HTERT RPE-1 (cell line): ENCODE measurements around the gene TLE5.

ENCODE experiments used
- in situ Hi-C: fragments of 300-500 bp; cut with MboI; formaldehyde crosslinking; loops from 4 replicates; pipeline ENCODE4 v1.14.3; 2020; ENCODE audit warnings: low sequenced_read_pairs

The TLE5 gene, protein sequence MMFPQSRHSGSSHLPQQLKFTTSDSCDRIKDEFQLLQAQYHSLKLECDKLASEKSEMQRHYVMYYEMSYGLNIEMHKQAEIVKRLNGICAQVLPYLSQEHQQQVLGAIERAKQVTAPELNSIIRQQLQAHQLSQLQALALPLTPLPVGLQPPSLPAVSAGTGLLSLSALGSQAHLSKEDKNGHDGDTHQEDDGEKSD

DNA sequence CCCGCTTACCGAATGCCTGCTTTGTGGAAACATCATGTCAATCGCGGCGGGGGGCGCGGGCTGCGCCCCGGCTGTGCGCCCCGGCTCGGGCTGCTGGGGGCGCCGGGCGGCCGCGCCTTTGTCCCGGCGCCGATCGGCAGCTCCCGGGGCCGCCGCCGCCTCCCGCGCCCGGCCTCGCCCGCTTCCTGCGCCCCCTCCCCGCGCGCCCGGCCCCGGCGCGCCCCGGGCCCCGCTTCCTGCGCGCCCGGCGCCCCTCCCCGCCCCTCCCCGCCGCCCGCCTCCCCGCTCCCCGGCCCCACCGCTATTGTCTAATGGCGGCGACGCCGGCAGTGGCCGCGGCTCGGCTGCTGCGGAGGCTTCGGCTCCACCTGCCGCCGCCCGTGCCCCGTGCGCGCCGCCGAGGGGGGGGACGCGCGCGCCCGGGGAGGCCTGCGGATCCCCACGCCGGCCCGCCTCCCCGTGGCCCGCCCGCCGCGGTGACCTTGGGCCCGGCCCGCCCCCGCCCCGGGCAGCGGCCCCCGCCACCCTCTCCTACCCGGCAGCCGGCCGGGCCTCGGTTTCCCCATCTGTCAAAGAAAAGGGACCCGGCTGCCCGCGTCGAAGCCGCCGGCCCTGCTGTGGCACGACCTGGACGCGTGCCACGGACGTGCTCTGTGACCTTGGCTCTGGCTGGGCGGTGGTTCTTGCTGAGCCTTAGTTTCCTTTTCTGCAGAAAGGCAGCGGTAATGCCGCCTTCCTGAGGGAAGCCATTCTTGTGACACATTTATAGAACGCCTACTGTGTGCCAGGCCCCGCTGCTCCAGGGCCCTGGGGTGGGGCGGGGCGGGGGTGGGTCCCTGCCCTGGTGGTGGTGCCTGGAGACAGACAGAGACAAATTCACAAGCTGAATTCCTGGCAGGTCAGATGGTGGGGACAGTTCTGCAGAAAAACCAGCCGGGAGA lies at the start of gene TLE5:
Gene TLE5 (minus strand): TSS at position 331 of the 941 bp plus-strand sequence. CDS start 295 bp downstream, at position 36.
- in situ Hi-C loops, result no loop called here

GRCh38 chr19:3111586-3112247 lies 49.4 kb upstream of the TLE5 start:
- in situ Hi-C loops, result no loop called here

- in situ Hi-C loops, result no loop called here
These were observed 48.0 kb upstream of the TLE5 start for GRCh38 chr19:3110126-3110825.

DNA sequence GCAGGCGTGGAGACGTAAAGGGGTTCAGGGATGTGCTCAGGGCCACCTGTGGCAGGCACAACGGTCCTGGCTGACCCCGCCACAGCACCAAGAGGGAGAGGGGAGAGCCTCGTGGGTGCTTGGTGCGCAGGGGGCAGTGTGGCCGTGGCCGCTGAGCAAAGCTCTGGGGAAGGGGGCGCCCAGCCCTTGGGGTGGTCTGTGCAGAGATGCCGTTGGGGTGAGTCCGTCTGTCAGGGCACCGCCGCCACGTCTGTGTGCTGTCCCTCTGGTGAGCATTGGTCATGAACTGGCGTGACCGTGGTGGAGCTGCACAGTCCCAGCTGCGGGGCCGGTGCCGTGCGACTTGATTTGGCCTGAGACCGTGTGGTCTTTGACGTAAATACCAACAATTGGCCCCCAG lies 47.2 kb upstream of the TLE5 start:
- in situ Hi-C loops, result no loop called here

GRCh38 chr19:3108775-3109174 lies 46.5 kb upstream of the TLE5 start:
- in situ Hi-C loops, result no loop called here

DNA sequence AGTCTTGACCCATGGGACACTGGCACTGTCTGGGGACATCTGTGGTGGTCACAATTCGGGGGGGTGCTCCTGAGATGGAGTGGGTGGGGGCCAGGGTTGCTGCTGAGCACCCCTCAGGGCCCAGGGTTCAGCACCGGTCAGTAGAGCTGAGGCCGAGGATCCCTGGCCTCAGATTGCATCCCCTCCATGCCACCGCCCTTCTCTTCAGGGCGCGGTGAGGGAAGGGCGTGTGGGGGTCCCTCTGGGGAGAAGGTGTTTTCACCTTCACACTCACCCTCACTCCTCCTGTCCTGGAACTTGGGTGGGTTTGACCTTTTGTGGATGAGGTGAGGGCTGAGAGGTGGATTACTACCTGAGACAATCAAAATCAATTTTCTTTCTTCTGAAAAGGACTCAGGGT lies 45.4 kb upstream of the TLE5 start:
- in situ Hi-C loops, result no loop called here

DNA sequence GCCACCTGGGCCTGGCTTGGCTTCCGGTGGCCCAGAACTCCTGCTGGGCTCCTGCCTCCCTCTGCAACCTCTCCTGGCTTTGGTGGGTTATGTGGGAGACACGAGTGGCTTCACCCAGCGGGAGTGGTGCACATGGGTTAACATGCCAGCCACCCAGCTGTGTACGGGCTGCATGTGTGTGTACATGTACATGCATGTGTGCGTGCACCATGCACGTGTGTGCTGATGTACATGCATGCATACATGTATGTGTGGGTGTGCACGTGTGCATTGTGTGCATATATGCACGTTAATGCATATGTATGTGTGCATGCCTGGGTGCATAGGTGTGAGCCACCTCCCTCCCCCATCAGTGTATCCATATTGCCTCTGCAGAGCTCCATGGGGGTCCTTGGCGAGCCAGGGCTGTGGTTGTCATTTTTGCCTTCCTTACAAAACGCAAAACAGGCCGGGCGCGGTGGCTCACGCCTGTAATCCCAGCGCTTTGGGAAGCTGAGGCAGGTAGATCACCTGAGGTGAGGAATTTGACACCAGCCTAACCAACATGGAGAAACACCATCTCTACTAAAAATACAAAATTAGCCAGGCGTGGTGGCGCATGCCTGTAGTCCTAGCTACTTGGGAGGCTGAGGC lies 44.3 kb upstream of the TLE5 start:
- in situ Hi-C loops, result no loop called here

DNA sequence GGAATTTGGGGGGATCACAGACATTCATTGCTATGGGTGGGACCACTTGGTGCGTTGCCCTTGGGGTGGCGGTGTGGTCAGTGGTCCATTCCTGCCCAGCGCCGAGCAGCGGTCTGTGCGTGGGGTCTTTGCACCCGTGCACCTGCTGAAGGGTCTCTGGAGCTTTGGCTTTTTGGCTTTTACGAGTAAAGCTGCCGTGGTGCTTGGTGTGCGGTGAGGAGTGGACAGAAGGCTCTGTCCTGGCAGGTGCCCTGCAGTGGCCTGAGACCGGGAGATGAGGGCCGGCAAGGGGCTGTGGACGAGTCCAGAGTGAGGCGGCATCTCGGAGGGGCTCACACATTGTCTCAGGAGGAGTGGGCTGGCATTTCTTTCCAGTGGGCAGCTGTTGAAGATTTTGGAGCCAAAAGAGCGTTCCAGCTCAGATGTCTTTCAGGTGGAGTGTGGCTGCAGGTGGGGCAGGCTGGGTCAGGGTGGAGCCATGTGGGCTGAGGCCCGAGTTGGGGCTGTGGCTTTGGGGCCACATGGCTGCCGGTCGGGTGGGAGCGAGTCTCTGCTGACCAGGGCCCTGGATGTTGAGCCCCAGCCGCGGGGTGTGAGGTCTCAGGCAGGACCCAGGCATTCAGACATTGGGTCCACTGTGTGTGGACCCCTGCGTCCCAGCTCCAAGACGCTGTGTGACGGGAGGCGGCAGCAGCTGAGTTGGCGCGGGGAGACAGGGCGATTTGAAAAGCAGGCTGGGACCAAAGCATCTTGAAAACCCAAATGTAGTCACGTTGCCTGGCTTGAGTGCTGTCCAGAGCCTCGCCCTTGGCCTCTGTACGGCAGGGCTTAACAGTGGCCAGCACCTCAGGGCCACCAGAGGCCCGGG lies 43.6 kb upstream of the TLE5 start:
- in situ Hi-C loops, result no loop called here

DNA sequence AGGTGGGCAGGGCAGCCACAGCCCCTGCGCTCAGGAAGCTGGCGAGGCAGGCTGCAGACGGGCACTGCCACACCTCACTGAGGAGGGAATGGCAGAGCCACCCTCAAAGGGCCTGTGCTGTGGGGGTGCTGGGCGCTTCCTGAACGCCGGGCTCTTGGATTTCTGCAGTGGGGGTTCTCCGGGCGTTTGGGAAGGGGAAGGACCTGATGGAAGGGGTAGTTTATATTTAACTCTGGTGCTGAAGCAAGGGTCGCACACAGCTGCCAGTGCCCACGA lies 42.4 kb upstream of the TLE5 start:
- in situ Hi-C loops, result no loop called here

GRCh38 chr19:3102239-3103140 lies 40.2 kb upstream of the TLE5 start:
- in situ Hi-C loops, result no loop called here

GRCh38 chr19:3100747-3101730 lies 38.7 kb upstream of the TLE5 start:
- in situ Hi-C loops, result no loop called here

DNA sequence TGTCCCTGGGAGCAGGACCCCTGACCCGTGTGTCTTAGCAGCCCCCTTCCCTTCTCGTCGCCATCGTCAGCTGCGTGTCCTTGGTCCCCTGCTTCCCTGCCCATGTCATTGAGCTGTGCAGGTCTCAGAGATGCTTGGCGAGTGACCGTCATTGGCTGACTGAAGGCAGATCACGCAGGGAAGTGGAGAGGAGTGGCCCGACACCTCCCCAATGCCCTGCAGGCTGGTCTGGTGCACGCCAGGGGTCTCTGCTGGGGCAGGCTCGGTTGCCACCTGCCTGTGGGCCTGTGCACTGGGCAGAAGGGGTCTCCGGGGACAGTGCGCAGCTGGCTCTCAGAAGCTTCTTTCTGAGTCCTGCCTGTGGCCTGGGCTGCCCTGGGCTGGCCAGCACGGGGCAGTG lies 38.0 kb upstream of the TLE5 start:
- in situ Hi-C loops, result no loop called here

DNA sequence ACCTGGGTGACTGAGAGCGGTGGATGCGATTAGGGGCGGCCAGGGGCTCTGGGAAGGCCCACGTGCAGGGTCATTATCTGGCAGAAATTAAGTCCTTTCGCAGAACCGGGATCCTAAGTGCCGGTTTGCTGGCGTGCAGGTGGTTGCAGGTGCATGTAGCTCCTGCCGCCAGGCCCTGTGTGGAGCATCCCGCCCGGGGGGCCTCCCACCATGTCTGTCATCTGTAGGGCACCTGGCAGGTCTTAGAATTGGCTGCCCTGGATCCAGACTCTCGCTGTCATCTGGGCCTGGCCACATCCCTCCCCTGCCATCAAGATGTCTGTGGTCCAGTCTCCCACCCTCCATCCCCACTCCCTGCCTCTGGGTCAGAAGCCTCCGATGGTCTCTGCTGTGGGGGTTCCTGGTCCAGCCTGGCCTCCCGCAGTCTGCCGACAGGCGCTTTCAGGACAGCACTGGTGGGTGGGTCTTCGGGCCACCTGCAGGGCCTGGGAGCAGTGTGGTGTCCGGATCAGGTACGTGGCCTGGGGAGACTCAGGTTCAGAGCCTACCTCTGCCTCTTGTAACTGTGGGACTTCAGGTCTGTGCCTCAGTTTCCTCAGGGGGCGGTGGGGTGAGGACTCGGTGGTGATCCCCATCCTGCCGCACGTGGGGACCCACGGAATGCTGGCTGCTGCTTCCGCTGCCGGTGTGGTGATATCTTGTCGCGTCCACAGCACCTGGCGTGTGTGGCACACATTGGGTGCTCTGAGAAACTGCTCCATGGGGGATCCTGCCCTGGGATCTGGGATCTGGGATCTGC lies 37.3 kb upstream of the TLE5 start:
- in situ Hi-C loops, result no loop called here

DNA sequence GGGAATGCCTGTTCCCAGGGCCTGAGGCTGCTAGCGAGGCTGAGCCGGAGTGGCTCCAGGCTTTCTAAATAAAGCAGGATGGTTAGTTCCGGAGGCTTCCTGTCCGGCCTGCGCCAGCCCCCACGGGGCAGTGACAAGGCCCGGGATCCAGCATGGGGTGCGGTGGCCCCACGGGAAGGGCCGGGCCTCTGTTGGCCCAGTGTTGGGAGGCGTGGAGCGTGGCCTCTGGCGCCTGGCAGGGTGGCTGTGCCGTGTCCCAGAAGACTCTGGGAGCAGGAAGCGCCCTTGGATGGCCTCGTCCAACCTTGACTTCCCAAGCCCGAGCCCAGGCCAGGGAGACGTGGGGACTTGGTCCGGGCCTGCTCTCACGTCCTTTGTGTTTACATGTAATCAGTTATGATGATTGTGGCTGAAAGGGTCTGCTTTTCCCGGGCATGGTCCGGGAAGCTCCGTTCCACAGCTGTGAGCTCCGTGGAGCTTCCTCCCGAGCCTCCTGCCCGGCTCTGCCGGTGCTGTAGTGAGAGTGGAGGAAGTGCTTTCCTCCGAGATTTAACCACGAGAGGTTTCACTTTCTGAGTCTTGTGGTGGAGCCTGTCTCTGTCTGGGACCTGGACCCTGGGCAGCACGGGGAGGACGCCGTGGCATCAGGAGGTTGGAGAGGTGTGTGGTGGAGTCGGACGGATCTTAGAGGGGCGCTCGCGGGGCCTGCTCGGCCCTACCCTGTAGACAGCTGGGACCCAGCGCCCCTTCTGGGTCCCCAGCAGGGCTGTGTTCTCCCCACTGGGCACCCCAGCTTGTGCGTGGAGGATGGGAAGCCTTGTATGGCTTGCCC lies 36.4 kb upstream of the TLE5 start:
- in situ Hi-C loops, result no loop called here

GRCh38 chr19:3098141-3098514 lies 35.8 kb upstream of the TLE5 start:
- in situ Hi-C loops, result no loop called here

DNA sequence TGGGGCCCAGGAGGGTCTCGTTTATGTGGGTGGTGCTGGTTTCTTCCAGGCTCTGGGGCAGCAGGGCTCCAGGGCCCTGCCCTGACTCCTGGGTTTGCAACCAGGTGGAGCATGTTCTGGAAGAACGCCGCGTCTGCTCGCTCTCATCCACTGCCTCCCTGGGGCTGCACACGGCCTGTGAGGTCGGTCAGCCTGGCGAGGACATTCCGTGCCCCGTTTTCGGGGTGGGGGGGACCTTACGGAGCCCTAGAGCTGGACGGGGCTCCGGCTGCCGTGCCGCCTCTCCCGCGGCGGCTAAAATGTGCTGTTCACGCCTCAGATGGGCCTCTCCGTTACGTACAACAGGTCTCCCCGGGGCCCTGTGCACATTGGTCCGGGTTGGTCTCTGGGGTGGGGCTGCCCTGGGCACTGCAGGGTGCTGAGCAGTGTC lies 35.2 kb upstream of the TLE5 start:
- in situ Hi-C loops, result no loop called here
